Urothelium cell line (cell line): ENCODE measurements around the gene CD72.
"Not testable (repeated sequence)": the region's sequence is repeated elsewhere in the genome, so short reads cannot be mapped to it uniquely, and the experiment has no call there.

Source experiments
- DNase-seq: peaks from one replicate; pipeline ENCODE4 v3.0.0; 2011; ENCODE audit warnings: low spot score, mixed read lengths
- FAIRE-seq: peaks from 2 replicates; lab custom pipeline; 2011; peaks lifted over from hg19 to GRCh38; lab: Jason Lieb, UNC

CD72 gene

GRCh38 chr9:35650341-35651158, 32.3 kb upstream of the CD72 start, which contains the start of gene SIT1:
Gene SIT1, minus strand, starts transcription at chr9:35650931. Its CDS starts 78 bp downstream, at chr9:35650853.
- no peak for FAIRE-seq
- DNase-seq = no peak

DNA sequence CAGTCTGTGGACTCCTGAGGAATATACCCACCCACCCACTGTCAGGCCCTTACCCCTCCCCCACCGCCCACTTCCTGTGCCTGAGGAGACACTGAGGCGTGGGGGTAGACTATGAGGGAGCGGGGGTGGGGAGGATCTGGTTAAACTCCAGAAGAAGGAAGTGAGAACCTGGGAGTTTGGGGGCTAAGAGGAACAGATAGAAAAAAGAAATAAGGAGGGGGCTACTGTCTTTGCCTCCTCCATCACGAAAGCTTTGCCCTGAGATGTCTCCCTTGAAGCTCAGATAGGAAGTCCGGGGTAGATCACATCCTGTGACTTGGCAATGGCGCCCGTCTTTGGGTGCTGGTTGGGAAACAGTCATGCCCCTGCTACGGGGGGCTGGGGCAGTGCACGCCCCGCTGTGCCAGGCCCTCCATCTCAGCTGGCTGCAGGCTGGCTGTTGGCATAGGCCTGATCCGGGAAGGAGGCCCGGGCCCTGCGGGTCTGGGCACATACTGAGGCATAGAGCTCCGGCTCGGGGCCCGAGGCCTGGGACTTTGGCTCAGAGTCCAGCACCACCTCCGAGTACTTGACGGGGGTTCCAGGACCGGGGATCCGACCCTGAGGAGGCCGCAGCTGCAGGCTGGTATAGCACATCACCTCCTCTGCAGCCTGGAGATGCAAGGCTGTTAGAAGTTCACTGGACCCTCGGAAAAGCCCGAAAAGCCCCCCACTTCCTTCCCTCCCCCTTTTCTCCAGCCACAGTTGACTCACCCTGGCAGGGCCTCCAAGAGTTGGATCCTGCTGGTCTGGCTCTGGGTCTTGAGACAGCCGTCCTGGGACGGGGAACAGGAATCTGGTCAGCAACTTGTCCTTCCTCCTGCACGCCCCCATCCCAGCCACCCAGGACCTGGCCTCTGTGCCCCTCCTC, 31.5 kb upstream of the CD72 start:
- FAIRE-seq (no peak), DNase-seq (no peak)

- FAIRE-seq (peak; percentile 76), DNase-seq (peak; percentile 97)
Observed at GRCh38 chr9:35646533-35647265, 28.5 kb upstream of the CD72 start.

- no peak for FAIRE-seq
- DNase-seq = peak; percentile 67
Observed at GRCh38 chr9:35646153-35646532, 27.9 kb upstream of the CD72 start.

GRCh38 chr9:35645736-35646135, 27.5 kb upstream of the CD72 start:
- not testable (repeated sequence) for FAIRE-seq, DNase-seq

GRCh38 chr9:35643046-35643445, 24.8 kb upstream of the CD72 start:
- FAIRE-seq (no peak), DNase-seq (no peak)

GRCh38 chr9:35641478-35641877, 23.3 kb upstream of the CD72 start:
- not testable (repeated sequence) for FAIRE-seq, DNase-seq

DNA sequence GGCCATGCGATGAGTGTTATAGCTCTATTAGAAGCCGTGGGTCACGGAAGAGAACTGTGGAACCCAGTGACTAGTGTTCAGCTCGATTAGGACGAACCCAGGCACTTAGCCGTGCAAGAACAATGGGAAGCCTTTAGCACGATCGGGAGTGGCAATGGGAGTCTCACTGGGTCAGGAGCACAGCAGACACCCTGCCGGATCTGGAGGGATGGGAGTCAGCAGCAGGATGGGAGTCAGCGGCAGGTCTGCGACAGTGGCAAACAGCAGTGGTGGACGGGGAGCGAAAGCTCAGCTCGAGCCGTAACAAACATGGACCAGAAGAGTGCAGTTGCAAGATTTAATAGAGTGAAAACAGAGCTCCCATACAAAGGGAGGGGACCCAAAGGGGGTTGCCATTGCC, 22.2 kb upstream of the CD72 start:
- FAIRE-seq, DNase-seq: not testable (repeated sequence)

DNA sequence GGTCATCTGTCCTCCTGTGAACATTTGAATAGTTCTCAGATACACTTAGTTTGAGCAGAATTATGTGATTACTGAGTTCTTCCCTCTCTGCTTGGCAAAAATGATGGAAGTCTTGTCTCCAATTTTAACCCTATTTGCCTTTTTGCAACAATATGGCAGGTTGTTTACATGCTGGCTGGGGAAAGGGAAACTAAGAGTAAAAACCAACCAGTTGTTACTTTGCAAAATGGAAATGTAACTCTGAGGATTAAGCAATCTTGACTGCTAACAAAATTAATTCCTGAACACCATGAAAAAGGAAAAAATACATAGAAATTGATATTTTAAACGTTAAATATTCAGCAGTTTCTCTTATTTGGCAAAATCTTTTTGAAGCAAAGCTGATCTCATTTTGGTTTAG, 21.4 kb upstream of the CD72 start:
- DNase-seq (no peak), FAIRE-seq (no peak)

GRCh38 chr9:35639225-35639624, 21.0 kb upstream of the CD72 start:
- FAIRE-seq = not testable (repeated sequence)

DNA sequence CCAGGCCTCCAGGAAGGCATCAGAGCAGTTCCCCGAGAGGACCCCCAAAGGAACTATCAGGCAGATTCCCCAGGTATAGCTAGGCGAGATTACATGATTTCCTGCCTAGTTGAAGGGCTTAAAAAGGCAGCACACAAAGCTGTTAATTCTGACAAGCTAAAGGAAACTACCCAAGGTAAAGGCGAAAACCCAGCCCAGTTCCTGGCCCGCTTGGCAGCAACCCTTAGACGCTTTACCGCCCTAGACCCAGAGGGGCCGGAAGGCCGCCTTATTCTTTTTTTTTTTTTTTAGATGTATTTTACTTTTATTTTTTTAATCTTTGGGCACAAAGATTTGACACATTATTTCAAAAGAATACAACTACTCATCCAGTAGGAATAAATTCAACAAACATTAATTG, 20.5 kb upstream of the CD72 start:
- DNase-seq, FAIRE-seq: not testable (repeated sequence)

More at GRCh38 chr9:35639225-35639624, 21.0 kb upstream of the CD72 start:
- DNase-seq = not testable (repeated sequence)

DNA sequence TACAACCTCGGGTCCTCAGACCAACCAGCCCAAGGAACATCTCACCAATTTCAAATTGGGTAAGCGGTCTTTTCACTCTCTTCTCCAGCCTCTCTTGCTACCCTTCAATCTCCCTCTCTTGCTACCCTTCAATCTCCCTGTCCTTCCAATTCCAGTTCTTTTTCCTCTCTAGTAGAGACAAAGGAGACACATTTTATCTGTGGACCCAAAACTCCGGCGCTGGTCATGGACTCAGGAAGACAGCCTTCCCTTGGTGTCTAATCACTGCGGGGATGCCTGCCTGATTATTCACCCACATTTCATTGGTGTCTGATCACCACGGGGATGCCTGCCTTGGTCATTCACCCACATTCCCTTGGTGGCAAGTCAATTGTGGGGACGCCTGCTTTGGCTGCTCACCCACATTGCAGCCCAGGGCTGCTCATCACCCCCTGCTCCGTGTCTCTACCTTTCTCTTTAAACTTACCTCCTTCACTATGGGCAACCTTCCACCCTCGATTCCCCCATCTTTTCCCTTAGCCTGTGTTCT, 19.3 kb upstream of the CD72 start:
- not testable (repeated sequence) for DNase-seq, FAIRE-seq

- DNase-seq, FAIRE-seq: not testable (repeated sequence)
Observed at GRCh38 chr9:35636877-35637246, 18.6 kb upstream of the CD72 start.

- no peak for DNase-seq
- no peak for FAIRE-seq
Observed at GRCh38 chr9:35636135-35636876, 18.1 kb upstream of the CD72 start.

GRCh38 chr9:35635730-35636129, 17.5 kb upstream of the CD72 start:
- FAIRE-seq = no peak
- DNase-seq = no peak

- FAIRE-seq (no peak), DNase-seq (no peak)
Observed at GRCh38 chr9:35629597-35629996, 11.4 kb upstream of the CD72 start.

DNA sequence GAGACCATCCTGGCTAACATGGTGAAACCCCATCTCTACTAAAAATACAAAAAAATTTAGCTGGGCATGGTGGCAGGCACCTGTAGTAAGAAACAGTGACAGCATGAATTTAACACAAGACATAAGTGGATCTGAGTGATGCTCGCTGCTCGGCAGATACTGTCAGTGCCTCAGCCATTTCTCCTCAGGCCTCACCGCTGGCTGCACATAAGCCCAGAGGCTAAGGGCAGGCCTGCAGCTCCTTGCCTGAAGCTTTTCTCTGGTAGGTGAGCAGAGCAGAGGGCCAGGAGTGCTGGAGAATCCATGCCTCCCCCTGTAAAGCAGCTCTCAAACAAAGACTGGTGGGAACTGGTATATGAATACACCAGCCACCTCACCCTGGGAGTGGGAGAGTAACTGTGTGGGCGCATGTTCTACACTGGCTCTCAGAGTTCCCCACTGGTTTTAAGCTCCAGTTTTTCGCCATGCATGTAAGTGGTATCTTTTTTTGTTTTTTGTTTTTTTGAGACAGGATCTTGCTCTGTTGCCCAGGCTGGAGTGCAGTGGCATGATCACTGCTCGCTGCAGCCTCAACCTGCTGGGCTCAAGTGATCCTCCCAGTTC, 10.3 kb upstream of the CD72 start:
- DNase-seq (no peak), FAIRE-seq (no peak)

DNA sequence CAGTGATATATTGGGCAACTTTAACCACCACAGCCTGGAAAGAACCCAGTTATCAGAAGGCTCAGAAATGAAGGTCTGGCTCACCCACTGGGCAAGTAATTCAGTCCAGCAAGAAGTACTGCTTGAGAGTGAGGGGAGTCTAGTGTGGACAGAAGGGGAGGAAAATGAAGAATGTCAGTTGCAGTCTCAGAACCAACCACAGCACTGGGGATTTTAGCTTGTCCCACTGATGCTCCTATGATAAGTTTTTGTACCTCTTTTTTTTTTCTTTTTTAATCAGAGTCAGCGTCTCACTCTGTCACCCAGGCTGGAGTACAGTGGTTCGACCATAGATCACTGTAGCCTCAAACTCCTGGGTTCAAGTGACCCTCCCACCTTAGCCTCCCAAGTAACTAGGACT, 9.4 kb upstream of the CD72 start:
- DNase-seq = no peak
- FAIRE-seq = no peak

DNA sequence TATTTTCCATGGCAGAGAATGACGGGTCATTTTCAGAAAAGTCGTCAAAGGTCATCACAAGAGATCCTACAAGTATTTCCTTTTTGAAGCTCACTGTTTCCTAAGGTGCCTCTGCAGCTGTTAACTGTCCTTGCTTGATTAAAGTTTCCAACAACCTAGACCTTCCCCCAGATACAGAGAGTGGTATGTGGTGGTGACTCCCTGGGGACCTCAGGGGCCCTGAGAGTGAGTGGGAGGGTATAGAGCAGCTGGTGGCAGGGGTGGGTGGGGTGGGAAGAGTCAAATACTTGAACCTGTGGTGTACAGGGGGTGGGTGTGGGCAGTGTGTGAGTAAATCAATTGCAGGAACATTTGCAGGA, 1.6 kb upstream of the CD72 start:
- FAIRE-seq = no peak

More for the DNA sequence above, 1.6 kb upstream of the CD72 start:
- no peak for DNase-seq
